HCT116 (cell line): ENCODE measurements around the gene NANOS2. TPM values are rescaled to one million over a fixed set of nuclear protein-coding genes. Genes with fewer than 3 reads are reported as not detected.

ENCODE experiments used
- ATAC-seq: fragments of 200-7000 bp; cut with Tn5 transposase; 2 replicates; pipeline ENCODE4 v1.9.1; 2020; ENCODE audit warnings: mild to moderate bottlenecking, moderate library complexity
- BruUV-seq: library from RNA; stranded (reverse); fragments of 400-500 nt; replicated peaks from 2 replicates; lab custom pipeline; 2021; lab: Mats Ljungman, UMichigan
- CTCF ChIA-PET: fragments of 300-600 bp; sonication (Branson Sonifier 250); formaldehyde crosslinking; loops from one replicate; lab custom pipeline; 2021; ENCODE audit warnings: antibody characterized with exemption; lab: Charles Lee
- POLR2A ChIA-PET: fragments of 300-600, 350-600 bp; sonication (Branson Sonifier 250); formaldehyde crosslinking; loops from one replicate; lab custom pipeline; 2021; ENCODE audit warnings: antibody characterized with exemption; lab: Charles Lee
- RAD21 ChIA-PET, 2 experiments: fragments of 300-600 bp; sonication (Branson Sonifier 250); formaldehyde crosslinking; loops; one replicate each; lab custom pipeline; 2023; ENCODE audit warnings: low total read pairs in 2 of 2; ENCODE audit not compliant: uncharacterized antibody in 2 of 2, unreplicated experiment in 2 of 2, low non-redundant PET in 1 of 2; lab: Charles Lee
- DNase-seq: peaks from one replicate; pipeline ENCODE4 v3.0.0-alpha.2; 2010; ENCODE audit warnings: low read depth, low spot score
- H2AFZ ChIP-seq: fragments of 200-600 bp; shearing (Covaris generic), sonication (generic); 2 replicates; pipeline ENCODE4 v1.6.1; 2017; ENCODE audit warnings: low read depth, mixed run types, mixed read lengths, antibody characterized with exemption, low read length; ENCODE audit not compliant: poor library complexity, severe bottlenecking
- H3K27ac ChIP-seq: 2 replicates; pipeline ENCODE4 v1.5.1; 2012; ENCODE audit warnings: low read depth, low read length
- H3K27me3 ChIP-seq: fragments of 200-600 bp; sonication (generic); 2 replicates; pipeline ENCODE4 v1.6.1; 2016; ENCODE audit warnings: mixed run types, low read length, mixed read lengths; ENCODE audit not compliant: insufficient read depth
- H3K36me3 ChIP-seq, 2 experiments: fragments of 200-500 bp in 1 of 2; fragments of 200-600 bp in 1 of 2; sonication (Bioruptor generic) in 1 of 2; sonication (generic) in 1 of 2; 2 replicates each; pipeline versions ENCODE4 v1.5.1 to v1.6.1; 2014 to 2016; ENCODE audit warnings: low read length in 2 of 2, inconsistent platforms in 1 of 2, mixed read lengths in 1 of 2, mixed run types in 1 of 2; ENCODE audit not compliant: insufficient read depth in 2 of 2, control insufficient read depth in 1 of 2
- H3K4me1 ChIP-seq, 2 experiments: fragments of 200-600 bp in 1 of 2; sonication (generic) in 1 of 2; 2 replicates each; pipeline versions ENCODE4 v1.5.1 to v1.6.1; 2012 to 2017; ENCODE audit warnings: low read length in 2 of 2, inconsistent platforms in 1 of 2, mild to moderate bottlenecking in 1 of 2, mixed read lengths in 1 of 2, mixed run types in 1 of 2, moderate library complexity in 1 of 2; ENCODE audit not compliant: insufficient read depth in 2 of 2, control insufficient read depth in 1 of 2
- H3K4me2 ChIP-seq: fragments of 200-600 bp; sonication (generic); 2 replicates; pipeline ENCODE4 v1.6.1; 2017; ENCODE audit warnings: mixed run types, low read length, mixed read lengths
- H3K4me3 ChIP-seq, 2 experiments: fragments of 200-600 bp in 1 of 2; sonication (generic) in 1 of 2; replicated peaks in 1 of 2; 2 replicates each; pipeline ENCODE4 v1.5.1; 2011 to 2016; ENCODE audit warnings: low read length in 2 of 2, control low read depth in 1 of 2, low read depth in 1 of 2, mild to moderate bottlenecking in 1 of 2, mixed read lengths in 1 of 2, mixed run types in 1 of 2
- H3K79me2 ChIP-seq: fragments of 200-600 bp; sonication (generic); 2 replicates; pipeline ENCODE4 v1.6.1; 2017; ENCODE audit warnings: mild to moderate bottlenecking, mixed run types, low read length, moderate library complexity, mixed read lengths; ENCODE audit not compliant: insufficient read depth
- H3K9ac ChIP-seq: fragments of 200-600 bp; sonication (generic); 2 replicates; pipeline ENCODE4 v1.6.1; 2016; ENCODE audit warnings: low read length, mixed read lengths
- H3K9me2 ChIP-seq: fragments of 200-600 bp; sonication (generic), shearing (Covaris generic); 2 replicates; pipeline ENCODE4 v1.6.1; 2017; ENCODE audit warnings: mixed run types, mild to moderate bottlenecking, moderate library complexity; ENCODE audit not compliant: insufficient read depth
- H3K9me3 ChIP-seq, 2 experiments: fragments of 200-500 bp in 1 of 2; fragments of 200-600 bp in 1 of 2; sonication (Bioruptor generic) in 1 of 2; sonication (generic) in 1 of 2; 2 replicates each; pipeline ENCODE4 v1.6.1; 2014 to 2017; ENCODE audit warnings: low read length in 2 of 2, mixed read lengths in 2 of 2, inconsistent platforms in 1 of 2, low read depth in 1 of 2, mild to moderate bottlenecking in 1 of 2, mixed run types in 1 of 2, moderate library complexity in 1 of 2; ENCODE audit not compliant: control insufficient read depth in 1 of 2, insufficient read depth in 1 of 2
- H4K20me1 ChIP-seq: fragments of 200-600 bp; sonication (generic), shearing (Covaris generic); 2 replicates; pipeline ENCODE4 v1.6.1; 2017; ENCODE audit warnings: mixed run types, mild to moderate bottlenecking, moderate library complexity; ENCODE audit not compliant: insufficient read depth
- ATF3 ChIP-seq: IDR thresholded peaks from 2 replicates; pipeline ENCODE4 v1.6.1; 2012
- CBX3 ChIP-seq: IDR thresholded peaks from 2 replicates; pipeline ENCODE4 v1.6.1; 2012; ENCODE audit warnings: low read depth
- CEBPB ChIP-seq: IDR thresholded peaks from 2 replicates; pipeline ENCODE4 v1.6.1; 2012; ENCODE audit warnings: low read depth
- EGR1 ChIP-seq: IDR thresholded peaks from 2 replicates; pipeline ENCODE4 v1.6.1; 2012; ENCODE audit warnings: low read depth
- FOSL1 ChIP-seq: IDR thresholded peaks from 2 replicates; pipeline ENCODE4 v1.6.1; 2012; ENCODE audit warnings: low read depth
- POLR2A ChIP-seq: IDR thresholded peaks from 2 replicates; pipeline ENCODE4 v1.7.0; 2011; ENCODE audit warnings: borderline replicate concordance; ENCODE audit not compliant: insufficient read depth, insufficient read length; ENCODE audit errors: extremely low read depth
- REST ChIP-seq: IDR thresholded peaks from 2 replicates; pipeline ENCODE4 v1.6.1; 2012; ENCODE audit warnings: low read depth
- SIN3A ChIP-seq: IDR thresholded peaks from 2 replicates; pipeline ENCODE4 v1.6.1; 2012; ENCODE audit warnings: low read depth
- ZFX ChIP-seq: fragments of 450-650 bp; IDR thresholded peaks from 2 replicates; pipeline ENCODE4 v1.6.1; 2017
- intact Hi-C: fragments of 100-400 bp; cut with micrococcal nuclease; formaldehyde crosslinking; loops from 2 replicates; pipeline ENCODE4 v1.10.0; 2022
- total RNA-seq: library from RNA; stranded (reverse); gene quantifications from one replicate; pipeline ENCODE4 v1.2.1, GENCODE V29; 2021; ENCODE audit not compliant: unreplicated experiment

NANOS2 gene
- total RNA-seq, 1 experiment from 2014 or later: not detected

- intact Hi-C loops: no loop called here
- ATAC-seq (no peak), DNase-seq (no peak)
- ChIA-PET POLR2A (no interaction called here), CTCF (interaction anchor here (0.9 kb wide), 1 partner anchor 15 kb away, joined by 6 read pairs; the partner anchor contains the start of gene IRF2BP1), RAD21 (no interaction called here)
- no TSS peak for BruUV-seq
- peaks cover 0 to 3% of the 10 kb centered on the region in 2 experiments; a peak in 1 of 4 replicates for H3K36me3 ChIP-seq
- H3K4me2 ChIP-seq: no peak overlapping the region
- H3K4me1 ChIP-seq: peaks cover 0 to 7% of the 10 kb centered on the region in 2 experiments; a peak in 1 of 4 replicates
- no peak overlapping the region; the same call in 1 of the 2 replicates for H3K27ac ChIP-seq
- H3K79me2 ChIP-seq: peaks cover 5% of the 10 kb centered on the region; the same call in 1 of the 2 replicates
- no peaks in the 10 kb centered on the region for H3K9me2 ChIP-seq
- H4K20me1 ChIP-seq: no peaks in the 10 kb centered on the region
- H3K9me3 ChIP-seq: no peaks in the 10 kb centered on the region
- H3K9ac ChIP-seq: no peak overlapping the region
- H3K27me3 ChIP-seq: no peaks in the 10 kb centered on the region
- no peak overlapping the region for H2AFZ ChIP-seq
- H3K4me3 ChIP-seq: no peak overlapping the region
- no peak for TF ChIP-seq EGR1
- no peak for TF ChIP-seq FOSL1
- TF ChIP-seq CBX3: no peak
- TF ChIP-seq CEBPB: no peak
These were observed 13.7 kb downstream of the NANOS2 start for GRCh38 chr19:45900738-45901431.

- H3K27ac ChIP-seq: no peak overlapping the region
- no peaks in the 10 kb centered on the region for H3K27me3 ChIP-seq
- H3K4me3 ChIP-seq: no peak overlapping the region
- TSS peak; percentile 69 for BruUV-seq
- no peak overlapping the region for H3K4me2 ChIP-seq
- peaks cover 5% of the 10 kb centered on the region; the same call in 1 of the 2 replicates for H3K79me2 ChIP-seq
- peaks cover 0 to 7% of the 10 kb centered on the region in 2 experiments; a peak in 1 of 4 replicates for H3K4me1 ChIP-seq
- intact Hi-C loops: no loop called here
- H2AFZ ChIP-seq: no peak overlapping the region
- H4K20me1 ChIP-seq: no peaks in the 10 kb centered on the region
- H3K9ac ChIP-seq: no peak overlapping the region
- RAD21 ChIA-PET: no interaction called here
- POLR2A ChIA-PET: no interaction called here
- no peaks in the 10 kb centered on the region for H3K9me2 ChIP-seq
- TF ChIP-seq FOSL1: no peak
- TF ChIP-seq POLR2A: no peak
- TF ChIP-seq ZFX: no peak
- TF ChIP-seq REST: no peak
- TF ChIP-seq ATF3: no peak
- TF ChIP-seq CBX3: no peak
- no peak for TF ChIP-seq SIN3A
- ATAC-seq (no peak), DNase-seq (no peak)
- CTCF ChIA-PET: interaction anchor here (0.9 kb wide), 1 partner anchor 14 kb away, joined by 6 read pairs; the partner anchor contains the start of gene IRF2BP1
- H3K36me3 ChIP-seq: peaks cover 0 to 3% of the 10 kb centered on the region in 2 experiments; a peak in 1 of 4 replicates
- H3K9me3 ChIP-seq: no peaks in the 10 kb centered on the region
These were observed 14.5 kb downstream of the NANOS2 start for GRCh38 chr19:45899919-45900589.
